ENCODE data around the gene PPM1N. TPM values are rescaled to one million over a fixed set of nuclear protein-coding genes. Genes with fewer than 3 reads are reported as not detected.

The PPM1N gene
- total and polyA plus RNA-seq, 2 of the 13 experiments (the other 11 are each of a cell fraction or from before 2014, with no cell fraction given), result 0.31 to 1.8 TPM

DNA sequence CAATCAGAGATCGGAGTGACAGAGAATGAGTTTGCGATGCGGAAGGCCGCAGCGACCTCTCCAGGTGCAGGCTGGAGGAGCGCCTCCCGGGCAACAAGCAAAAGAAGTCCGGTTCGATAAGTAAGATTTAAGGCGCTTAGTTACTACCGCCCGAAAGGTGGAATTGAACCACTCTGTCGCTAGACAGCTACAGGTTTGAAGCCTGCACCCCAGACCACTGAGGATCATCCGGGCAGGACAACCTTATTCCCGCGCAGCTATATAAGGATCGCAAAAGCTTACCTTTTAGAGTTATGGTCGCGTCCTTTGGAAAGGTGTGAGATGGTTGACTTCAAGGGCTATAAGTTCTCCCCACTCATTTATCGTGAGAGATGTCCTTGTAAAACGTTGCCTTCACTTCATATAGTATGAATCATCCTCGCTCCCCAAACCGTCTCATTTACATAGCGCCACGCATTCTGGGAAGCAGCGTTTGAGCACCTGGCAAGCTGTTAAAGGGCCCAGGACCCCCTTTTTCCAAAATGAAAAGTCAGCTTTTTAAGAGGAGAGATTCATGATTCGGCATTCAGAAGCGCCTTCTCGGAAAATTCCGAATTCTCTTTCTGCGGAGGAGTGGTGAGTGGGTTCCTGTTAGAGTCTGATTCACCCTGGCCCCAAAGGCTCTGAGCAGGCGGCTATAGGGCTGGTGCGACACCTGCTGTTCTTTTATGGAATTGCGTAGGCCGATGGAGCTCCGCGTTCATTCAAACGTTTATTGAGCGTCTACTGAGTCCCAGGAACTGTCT, 19.6 kb upstream of the PPM1N start (continued):
- TF ChIP-seq SRSF9 (IDR thresholded peaks at IDR 0.05; ENCODE audit: borderline replicate concordance, insufficient read depth, low read depth, low read length, poor library complexity, severe bottlenecking), result no peak
- TF ChIP-seq KLF16 (CRISPR knock-in tag; IDR thresholded peaks at IDR 0.05), result peak in 1 of 2 experiments; percentile 89; a peak in 1 of 4 replicates
- TF ChIP-seq, protein P1, sequence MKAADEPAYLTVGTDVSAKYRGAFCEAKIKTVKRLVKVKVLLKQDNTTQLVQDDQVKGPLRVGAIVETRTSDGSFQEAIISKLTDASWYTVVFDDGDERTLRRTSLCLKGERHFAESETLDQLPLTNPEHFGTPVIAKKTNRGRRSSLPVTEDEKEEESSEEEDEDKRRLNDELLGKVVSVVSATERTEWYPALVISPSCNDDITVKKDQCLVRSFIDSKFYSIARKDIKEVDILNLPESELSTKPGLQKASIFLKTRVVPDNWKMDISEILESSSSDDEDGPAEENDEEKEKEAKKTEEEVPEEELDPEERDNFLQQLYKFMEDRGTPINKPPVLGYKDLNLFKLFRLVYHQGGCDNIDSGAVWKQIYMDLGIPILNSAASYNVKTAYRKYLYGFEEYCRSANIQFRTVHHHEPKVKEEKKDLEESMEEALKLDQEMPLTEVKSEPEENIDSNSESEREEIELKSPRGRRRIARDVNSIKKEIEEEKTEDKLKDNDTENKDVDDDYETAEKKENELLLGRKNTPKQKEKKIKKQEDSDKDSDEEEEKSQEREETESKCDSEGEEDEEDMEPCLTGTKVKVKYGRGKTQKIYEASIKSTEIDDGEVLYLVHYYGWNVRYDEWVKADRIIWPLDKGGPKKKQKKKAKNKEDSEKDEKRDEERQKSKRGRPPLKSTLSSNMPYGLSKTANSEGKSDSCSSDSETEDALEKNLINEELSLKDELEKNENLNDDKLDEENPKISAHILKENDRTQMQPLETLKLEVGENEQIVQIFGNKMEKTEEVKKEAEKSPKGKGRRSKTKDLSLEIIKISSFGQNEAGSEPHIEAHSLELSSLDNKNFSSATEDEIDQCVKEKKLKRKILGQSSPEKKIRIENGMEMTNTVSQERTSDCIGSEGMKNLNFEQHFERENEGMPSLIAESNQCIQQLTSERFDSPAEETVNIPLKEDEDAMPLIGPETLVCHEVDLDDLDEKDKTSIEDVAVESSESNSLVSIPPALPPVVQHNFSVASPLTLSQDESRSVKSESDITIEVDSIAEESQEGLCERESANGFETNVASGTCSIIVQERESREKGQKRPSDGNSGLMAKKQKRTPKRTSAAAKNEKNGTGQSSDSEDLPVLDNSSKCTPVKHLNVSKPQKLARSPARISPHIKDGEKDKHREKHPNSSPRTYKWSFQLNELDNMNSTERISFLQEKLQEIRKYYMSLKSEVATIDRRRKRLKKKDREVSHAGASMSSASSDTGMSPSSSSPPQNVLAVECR (CRISPR knock-in tag; IDR thresholded peaks at IDR 0.05; ENCODE audit: borderline replicate concordance), result peak; percentile 57; the same call in 1 of the 2 replicates
- peak; percentile 82; the same call in 1 of the 2 replicates for TF ChIP-seq TSC22D2 (CRISPR knock-in tag; IDR thresholded peaks at IDR 0.05; ENCODE audit: borderline replicate concordance)
- TF ChIP-seq, protein P2, sequence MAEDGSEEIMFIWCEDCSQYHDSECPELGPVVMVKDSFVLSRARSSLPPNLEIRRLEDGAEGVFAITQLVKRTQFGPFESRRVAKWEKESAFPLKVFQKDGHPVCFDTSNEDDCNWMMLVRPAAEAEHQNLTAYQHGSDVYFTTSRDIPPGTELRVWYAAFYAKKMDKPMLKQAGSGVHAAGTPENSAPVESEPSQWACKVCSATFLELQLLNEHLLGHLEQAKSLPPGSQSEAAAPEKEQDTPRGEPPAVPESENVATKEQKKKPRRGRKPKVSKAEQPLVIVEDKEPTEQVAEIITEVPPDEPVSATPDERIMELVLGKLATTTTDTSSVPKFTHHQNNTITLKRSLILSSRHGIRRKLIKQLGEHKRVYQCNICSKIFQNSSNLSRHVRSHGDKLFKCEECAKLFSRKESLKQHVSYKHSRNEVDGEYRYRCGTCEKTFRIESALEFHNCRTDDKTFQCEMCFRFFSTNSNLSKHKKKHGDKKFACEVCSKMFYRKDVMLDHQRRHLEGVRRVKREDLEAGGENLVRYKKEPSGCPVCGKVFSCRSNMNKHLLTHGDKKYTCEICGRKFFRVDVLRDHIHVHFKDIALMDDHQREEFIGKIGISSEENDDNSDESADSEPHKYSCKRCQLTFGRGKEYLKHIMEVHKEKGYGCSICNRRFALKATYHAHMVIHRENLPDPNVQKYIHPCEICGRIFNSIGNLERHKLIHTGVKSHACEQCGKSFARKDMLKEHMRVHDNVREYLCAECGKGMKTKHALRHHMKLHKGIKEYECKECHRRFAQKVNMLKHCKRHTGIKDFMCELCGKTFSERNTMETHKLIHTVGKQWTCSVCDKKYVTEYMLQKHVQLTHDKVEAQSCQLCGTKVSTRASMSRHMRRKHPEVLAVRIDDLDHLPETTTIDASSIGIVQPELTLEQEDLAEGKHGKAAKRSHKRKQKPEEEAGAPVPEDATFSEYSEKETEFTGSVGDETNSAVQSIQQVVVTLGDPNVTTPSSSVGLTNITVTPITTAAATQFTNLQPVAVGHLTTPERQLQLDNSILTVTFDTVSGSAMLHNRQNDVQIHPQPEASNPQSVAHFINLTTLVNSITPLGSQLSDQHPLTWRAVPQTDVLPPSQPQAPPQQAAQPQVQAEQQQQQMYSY (CRISPR knock-in tag; IDR thresholded peaks at IDR 0.05), result peak; percentile 31; the same call in 1 of the 2 replicates
- TF ChIP-seq, protein P3, sequence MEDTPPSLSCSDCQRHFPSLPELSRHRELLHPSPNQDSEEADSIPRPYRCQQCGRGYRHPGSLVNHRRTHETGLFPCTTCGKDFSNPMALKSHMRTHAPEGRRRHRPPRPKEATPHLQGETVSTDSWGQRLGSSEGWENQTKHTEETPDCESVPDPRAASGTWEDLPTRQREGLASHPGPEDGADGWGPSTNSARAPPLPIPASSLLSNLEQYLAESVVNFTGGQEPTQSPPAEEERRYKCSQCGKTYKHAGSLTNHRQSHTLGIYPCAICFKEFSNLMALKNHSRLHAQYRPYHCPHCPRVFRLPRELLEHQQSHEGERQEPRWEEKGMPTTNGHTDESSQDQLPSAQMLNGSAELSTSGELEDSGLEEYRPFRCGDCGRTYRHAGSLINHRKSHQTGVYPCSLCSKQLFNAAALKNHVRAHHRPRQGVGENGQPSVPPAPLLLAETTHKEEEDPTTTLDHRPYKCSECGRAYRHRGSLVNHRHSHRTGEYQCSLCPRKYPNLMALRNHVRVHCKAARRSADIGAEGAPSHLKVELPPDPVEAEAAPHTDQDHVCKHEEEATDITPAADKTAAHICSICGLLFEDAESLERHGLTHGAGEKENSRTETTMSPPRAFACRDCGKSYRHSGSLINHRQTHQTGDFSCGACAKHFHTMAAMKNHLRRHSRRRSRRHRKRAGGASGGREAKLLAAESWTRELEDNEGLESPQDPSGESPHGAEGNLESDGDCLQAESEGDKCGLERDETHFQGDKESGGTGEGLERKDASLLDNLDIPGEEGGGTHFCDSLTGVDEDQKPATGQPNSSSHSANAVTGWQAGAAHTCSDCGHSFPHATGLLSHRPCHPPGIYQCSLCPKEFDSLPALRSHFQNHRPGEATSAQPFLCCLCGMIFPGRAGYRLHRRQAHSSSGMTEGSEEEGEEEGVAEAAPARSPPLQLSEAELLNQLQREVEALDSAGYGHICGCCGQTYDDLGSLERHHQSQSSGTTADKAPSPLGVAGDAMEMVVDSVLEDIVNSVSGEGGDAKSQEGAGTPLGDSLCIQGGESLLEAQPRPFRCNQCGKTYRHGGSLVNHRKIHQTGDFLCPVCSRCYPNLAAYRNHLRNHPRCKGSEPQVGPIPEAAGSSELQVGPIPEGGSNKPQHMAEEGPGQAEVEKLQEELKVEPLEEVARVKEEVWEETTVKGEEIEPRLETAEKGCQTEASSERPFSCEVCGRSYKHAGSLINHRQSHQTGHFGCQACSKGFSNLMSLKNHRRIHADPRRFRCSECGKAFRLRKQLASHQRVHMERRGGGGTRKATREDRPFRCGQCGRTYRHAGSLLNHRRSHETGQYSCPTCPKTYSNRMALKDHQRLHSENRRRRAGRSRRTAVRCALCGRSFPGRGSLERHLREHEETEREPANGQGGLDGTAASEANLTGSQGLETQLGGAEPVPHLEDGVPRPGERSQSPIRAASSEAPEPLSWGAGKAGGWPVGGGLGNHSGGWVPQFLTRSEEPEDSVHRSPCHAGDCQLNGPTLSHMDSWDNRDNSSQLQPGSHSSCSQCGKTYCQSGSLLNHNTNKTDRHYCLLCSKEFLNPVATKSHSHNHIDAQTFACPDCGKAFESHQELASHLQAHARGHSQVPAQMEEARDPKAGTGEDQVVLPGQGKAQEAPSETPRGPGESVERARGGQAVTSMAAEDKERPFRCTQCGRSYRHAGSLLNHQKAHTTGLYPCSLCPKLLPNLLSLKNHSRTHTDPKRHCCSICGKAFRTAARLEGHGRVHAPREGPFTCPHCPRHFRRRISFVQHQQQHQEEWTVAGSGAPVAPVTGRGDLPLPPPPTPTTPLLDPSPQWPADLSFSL (CRISPR knock-in tag; IDR thresholded peaks at IDR 0.05), result no peak
- TF ChIP-seq, protein P4, sequence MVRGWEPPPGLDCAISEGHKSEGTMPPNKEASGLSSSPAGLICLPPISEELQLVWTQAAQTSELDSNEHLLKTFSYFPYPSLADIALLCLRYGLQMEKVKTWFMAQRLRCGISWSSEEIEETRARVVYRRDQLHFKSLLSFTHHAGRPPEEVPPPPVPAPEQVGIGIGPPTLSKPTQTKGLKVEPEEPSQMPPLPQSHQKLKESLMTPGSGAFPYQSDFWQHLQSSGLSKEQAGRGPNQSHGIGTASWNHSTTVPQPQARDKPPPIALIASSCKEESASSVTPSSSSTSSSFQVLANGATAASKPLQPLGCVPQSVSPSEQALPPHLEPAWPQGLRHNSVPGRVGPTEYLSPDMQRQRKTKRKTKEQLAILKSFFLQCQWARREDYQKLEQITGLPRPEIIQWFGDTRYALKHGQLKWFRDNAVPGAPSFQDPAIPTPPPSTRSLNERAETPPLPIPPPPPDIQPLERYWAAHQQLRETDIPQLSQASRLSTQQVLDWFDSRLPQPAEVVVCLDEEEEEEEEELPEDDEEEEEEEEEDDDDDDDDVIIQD (CRISPR knock-in tag; IDR thresholded peaks at IDR 0.05; ENCODE audit: low read depth), result no peak
